OCI-LY7 (cell line): ENCODE measurements around the gene SNX7. TPM values are rescaled to one million over a fixed set of nuclear protein-coding genes. Genes with fewer than 3 reads are reported as not detected.

ENCODE experiments used
- BruUV-seq: library from RNA; stranded (reverse); fragments of 400-500 nt; replicated peaks from 2 replicates; lab custom pipeline; 2021; lab: Mats Ljungman, UMichigan
- CTCF ChIA-PET: fragments of 300-600 bp; sonication (Branson Sonifier 250); formaldehyde crosslinking; loops from one replicate; lab custom pipeline; 2022; ENCODE audit warnings: antibody characterized with exemption; ENCODE audit not compliant: unreplicated experiment; lab: Charles Lee
- POLR2A ChIA-PET: fragments of 300-600 bp; sonication (Branson Sonifier 250); formaldehyde crosslinking; loops from one replicate; lab custom pipeline; 2022; ENCODE audit warnings: antibody characterized with exemption; lab: Charles Lee
- DNase-seq: peaks from one replicate; pipeline ENCODE4 v3.0.0-alpha.2; 2015; ENCODE audit warnings: low spot score
- H2AFZ ChIP-seq: fragments of 200-600 bp; sonication (generic), shearing (Covaris generic); 2 replicates; pipeline ENCODE4 v1.6.1; 2014; ENCODE audit warnings: mild to moderate bottlenecking, antibody characterized with exemption, low read length, moderate library complexity
- H3K27ac ChIP-seq: fragments of 200-600 bp; sonication (generic); 2 replicates; pipeline ENCODE4 v1.5.1; 2014; ENCODE audit warnings: mixed run types, low read depth, mild to moderate bottlenecking, moderate library complexity, low read length, inconsistent platforms; ENCODE audit not compliant: poor library complexity, severe bottlenecking
- H3K36me3 ChIP-seq: fragments of 200-600 bp; sonication (generic); 2 replicates; pipeline ENCODE4 v1.6.1; 2014; ENCODE audit warnings: mild to moderate bottlenecking, antibody characterized with exemption, low read length, moderate library complexity, mixed read lengths; ENCODE audit not compliant: insufficient read depth
- H3K4me1 ChIP-seq: fragments of 200-600 bp; sonication (generic); 2 replicates; pipeline ENCODE4 v1.5.1; 2014; ENCODE audit warnings: mild to moderate bottlenecking, low read length; ENCODE audit not compliant: insufficient read depth, poor library complexity, severe bottlenecking
- H3K4me2 ChIP-seq: fragments of 200-600 bp; sonication (generic); 2 replicates; pipeline ENCODE4 v1.6.1; 2014; ENCODE audit warnings: mild to moderate bottlenecking, low read length
- H3K4me3 ChIP-seq: fragments of 200-600 bp; sonication (generic); 2 replicates; pipeline ENCODE4 v1.5.1; 2014; ENCODE audit warnings: mild to moderate bottlenecking, low read depth, low read length; ENCODE audit not compliant: poor library complexity, severe bottlenecking
- H3K79me2 ChIP-seq: fragments of 200-600 bp; sonication (generic); 2 replicates; pipeline ENCODE4 v1.6.1; 2016; ENCODE audit warnings: low read depth, mild to moderate bottlenecking, low read length, moderate library complexity, mixed read lengths; ENCODE audit not compliant: insufficient read depth
- H3K9me2 ChIP-seq: fragments of 200-600 bp; sonication (generic); 2 replicates; pipeline ENCODE4 v1.6.1; 2016; ENCODE audit warnings: mild to moderate bottlenecking, low read length, mixed read lengths; ENCODE audit not compliant: insufficient read depth
- H3K9me3 ChIP-seq: fragments of 200-600 bp; sonication (generic); 2 replicates; pipeline ENCODE4 v1.6.1; 2014; ENCODE audit warnings: mild to moderate bottlenecking, mixed run types, low read length, mixed read lengths
- H4K20me1 ChIP-seq: fragments of 200-600 bp; sonication (generic); 2 replicates; pipeline ENCODE4 v1.6.1; 2014; ENCODE audit warnings: mild to moderate bottlenecking, antibody characterized with exemption, low read length, moderate library complexity, mixed read lengths; ENCODE audit not compliant: insufficient read depth
- EZH2phosphoT487 ChIP-seq: fragments of 200-600 bp; sonication (generic); IDR thresholded peaks from 2 replicates; pipeline ENCODE4 v1.6.1; 2018; ENCODE audit warnings: low read depth, borderline replicate concordance, mild to moderate bottlenecking, mixed run types, antibody characterized with exemption, low read length, moderate library complexity, mixed read lengths
- intact Hi-C: fragments of 100-400 bp; cut with micrococcal nuclease; formaldehyde crosslinking; loops from one replicate; pipeline ENCODE4 v1.10.0; 2022; ENCODE audit not compliant: unreplicated experiment
- total RNA-seq, 2 experiments: library from RNA; depleted of rRNA in 1 of 2; stranded (reverse); fragments of >200 nt in 1 of 2; shearing (Covaris generic) in 1 of 2; gene quantifications; 2 replicates each; pipeline ENCODE4 v1.2.3, GENCODE V29; 2014 to 2022
- TF ChIP-seq, protein P1 (sequence below): fragments of 200-600 bp; sonication (generic); conservative IDR thresholded peaks from 2 replicates; pipeline ENCODE4 v1.5.1; 2014; ENCODE audit warnings: mild to moderate bottlenecking, antibody characterized with exemption, low read length, moderate library complexity, mixed read lengths

The SNX7 gene
- total RNA-seq, 2 experiments from 2014 or later = not detected

DNA sequence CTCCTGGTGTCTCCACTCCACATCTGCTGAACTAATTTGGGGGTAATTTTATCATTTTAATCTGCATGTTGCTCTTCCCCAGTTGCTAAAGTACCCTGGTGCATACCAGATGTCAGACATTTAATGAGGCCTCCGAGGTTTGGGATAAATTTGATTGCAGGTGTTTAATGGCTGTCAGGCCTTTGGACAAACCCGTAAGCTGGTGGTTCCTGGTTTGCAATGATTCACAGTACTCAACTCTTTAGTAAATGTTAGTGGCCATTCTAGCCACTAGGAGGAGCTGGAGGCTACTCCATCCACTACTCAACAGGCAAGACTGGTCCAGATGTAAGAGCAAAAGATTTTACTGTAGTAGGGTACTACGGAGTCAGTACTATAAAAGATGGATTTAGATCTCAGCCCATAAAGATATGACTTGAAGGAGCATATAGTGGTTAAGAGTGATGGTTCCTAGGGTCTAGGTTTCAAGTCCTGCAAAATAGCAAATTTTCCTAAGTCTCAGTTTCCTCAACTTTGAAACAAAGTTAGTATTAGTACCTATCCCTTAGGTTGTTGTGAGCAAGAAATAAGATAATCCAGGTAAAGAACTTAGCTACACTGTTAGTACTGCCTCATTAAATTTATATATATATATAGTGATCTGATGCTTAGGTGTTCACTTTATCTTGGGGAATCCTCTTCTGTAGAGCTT is 132.8 kb downstream of the SNX7 start:
- H3K36me3 ChIP-seq = no peaks in the 10 kb centered on the region
- H3K4me3 ChIP-seq = no peak overlapping the region
- no peaks in the 10 kb centered on the region for H3K9me3 ChIP-seq
- no peaks in the 10 kb centered on the region for H3K9me2 ChIP-seq
- H4K20me1 ChIP-seq = no peaks in the 10 kb centered on the region
- H3K4me2 ChIP-seq = no peak overlapping the region
- H3K27ac ChIP-seq = no peak overlapping the region
- TF ChIP-seq EZH2phosphoT487 = no peak
- TF ChIP-seq, protein P1, sequence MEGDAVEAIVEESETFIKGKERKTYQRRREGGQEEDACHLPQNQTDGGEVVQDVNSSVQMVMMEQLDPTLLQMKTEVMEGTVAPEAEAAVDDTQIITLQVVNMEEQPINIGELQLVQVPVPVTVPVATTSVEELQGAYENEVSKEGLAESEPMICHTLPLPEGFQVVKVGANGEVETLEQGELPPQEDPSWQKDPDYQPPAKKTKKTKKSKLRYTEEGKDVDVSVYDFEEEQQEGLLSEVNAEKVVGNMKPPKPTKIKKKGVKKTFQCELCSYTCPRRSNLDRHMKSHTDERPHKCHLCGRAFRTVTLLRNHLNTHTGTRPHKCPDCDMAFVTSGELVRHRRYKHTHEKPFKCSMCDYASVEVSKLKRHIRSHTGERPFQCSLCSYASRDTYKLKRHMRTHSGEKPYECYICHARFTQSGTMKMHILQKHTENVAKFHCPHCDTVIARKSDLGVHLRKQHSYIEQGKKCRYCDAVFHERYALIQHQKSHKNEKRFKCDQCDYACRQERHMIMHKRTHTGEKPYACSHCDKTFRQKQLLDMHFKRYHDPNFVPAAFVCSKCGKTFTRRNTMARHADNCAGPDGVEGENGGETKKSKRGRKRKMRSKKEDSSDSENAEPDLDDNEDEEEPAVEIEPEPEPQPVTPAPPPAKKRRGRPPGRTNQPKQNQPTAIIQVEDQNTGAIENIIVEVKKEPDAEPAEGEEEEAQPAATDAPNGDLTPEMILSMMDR = peak; percentile 87
- CTCF ChIA-PET = no interaction called here
- no peaks in the 10 kb centered on the region for H3K4me1 ChIP-seq
- BruUV-seq = no TSS peak
- DNase-seq = peak; percentile 58
- H2AFZ ChIP-seq = 0 out of 2 replicates have a peak overlapping the region, but pooled peaks have one; percentile 45
- POLR2A ChIA-PET = interaction anchor here (1.0 to 1.6 kb wide), 2 partner anchors 9 to 13 kb away, joined by 4 to 5 read pairs; no protein-coding TSS in a partner anchor
- no peaks in the 10 kb centered on the region for H3K79me2 ChIP-seq
- intact Hi-C loops = loop anchor here (10.0 kb wide), 2 partner anchors 160 to 690 kb away; no protein-coding TSS in a partner anchor

DNA sequence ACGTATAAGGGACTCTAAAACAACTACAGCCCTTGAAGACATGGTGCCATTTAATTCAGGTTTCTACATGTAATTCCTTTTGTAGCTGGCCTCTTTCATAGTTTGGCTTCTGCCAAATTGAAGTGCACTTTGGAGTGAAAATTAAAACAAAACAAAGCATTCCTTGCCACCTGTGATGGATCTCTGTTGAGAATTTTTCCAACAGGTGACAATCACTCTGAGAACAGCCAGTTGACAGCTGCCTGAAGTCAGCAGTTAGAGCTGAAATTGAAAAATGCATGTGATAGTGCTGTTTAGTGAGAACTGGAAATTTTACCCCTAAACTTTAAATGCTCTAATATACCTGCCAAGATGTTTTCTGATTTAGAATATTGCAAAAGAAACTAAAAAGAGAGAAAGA is 134.5 kb downstream of the SNX7 start:
- H3K4me3 ChIP-seq = no peak overlapping the region
- H3K4me2 ChIP-seq = no peak overlapping the region
- no peaks in the 10 kb centered on the region for H3K4me1 ChIP-seq
- H3K9me3 ChIP-seq = no peaks in the 10 kb centered on the region
- no peaks in the 10 kb centered on the region for H3K79me2 ChIP-seq
- no peak for TF ChIP-seq EZH2phosphoT487
- TF ChIP-seq, protein P1 = no peak
- BruUV-seq = no TSS peak
- H3K36me3 ChIP-seq = no peaks in the 10 kb centered on the region
- POLR2A ChIA-PET = no interaction called here
- H4K20me1 ChIP-seq = no peaks in the 10 kb centered on the region
- no peaks in the 10 kb centered on the region for H3K9me2 ChIP-seq
- intact Hi-C loops = loop anchor here (10.0 kb wide), 2 partner anchors 159 to 689 kb away; no protein-coding TSS in a partner anchor
- CTCF ChIA-PET = no interaction called here
- H3K27ac ChIP-seq = no peak overlapping the region
- DNase-seq = no peak
- no peak overlapping the region for H2AFZ ChIP-seq

DNA sequence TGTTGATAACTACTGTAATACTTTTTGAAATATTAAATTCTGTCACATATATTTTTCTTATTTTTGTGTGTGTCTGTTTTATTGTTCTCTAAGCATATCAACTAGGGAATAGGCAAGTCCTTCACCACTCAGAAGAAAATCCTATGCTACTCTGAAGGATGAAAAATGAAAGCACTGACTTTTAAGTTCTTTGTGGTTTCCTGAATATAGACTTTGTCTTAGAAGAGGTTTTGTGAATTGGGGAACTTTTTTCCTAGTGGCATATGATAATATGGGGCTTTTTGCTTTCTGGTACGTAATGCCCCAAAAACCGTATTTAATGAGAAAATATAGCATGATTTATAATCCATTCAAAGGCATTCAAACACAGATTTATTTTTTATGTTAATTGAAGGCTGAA is 136.0 kb downstream of the SNX7 start:
- no TSS peak for BruUV-seq
- TF ChIP-seq EZH2phosphoT487 = no peak
- TF ChIP-seq, protein P1 = no peak
- intact Hi-C loops = loop anchor here (10.0 kb wide), 2 partner anchors 157 to 687 kb away; no protein-coding TSS in a partner anchor

More for the DNA sequence above, 136.0 kb downstream of the SNX7 start:
- no peak for DNase-seq
- H3K4me1 ChIP-seq = no peaks in the 10 kb centered on the region
- no peak overlapping the region for H3K4me2 ChIP-seq
- no peaks in the 10 kb centered on the region for H3K79me2 ChIP-seq
- ChIA-PET POLR2A (interaction anchor here (0.6 kb wide), 1 partner anchor 471 kb away, joined by 3 read pairs; no protein-coding TSS in a partner anchor), CTCF (no interaction called here)
- no peaks in the 10 kb centered on the region for H3K36me3 ChIP-seq
- no peak overlapping the region for H2AFZ ChIP-seq
- H4K20me1 ChIP-seq = no peaks in the 10 kb centered on the region
- H3K27ac ChIP-seq = no peak overlapping the region
- no peaks in the 10 kb centered on the region for H3K9me2 ChIP-seq
- H3K4me3 ChIP-seq = no peak overlapping the region
- no peaks in the 10 kb centered on the region for H3K9me3 ChIP-seq
